Measurements from ENCODE around the gene MRGPRD.

MRGPRD gene

DNA sequence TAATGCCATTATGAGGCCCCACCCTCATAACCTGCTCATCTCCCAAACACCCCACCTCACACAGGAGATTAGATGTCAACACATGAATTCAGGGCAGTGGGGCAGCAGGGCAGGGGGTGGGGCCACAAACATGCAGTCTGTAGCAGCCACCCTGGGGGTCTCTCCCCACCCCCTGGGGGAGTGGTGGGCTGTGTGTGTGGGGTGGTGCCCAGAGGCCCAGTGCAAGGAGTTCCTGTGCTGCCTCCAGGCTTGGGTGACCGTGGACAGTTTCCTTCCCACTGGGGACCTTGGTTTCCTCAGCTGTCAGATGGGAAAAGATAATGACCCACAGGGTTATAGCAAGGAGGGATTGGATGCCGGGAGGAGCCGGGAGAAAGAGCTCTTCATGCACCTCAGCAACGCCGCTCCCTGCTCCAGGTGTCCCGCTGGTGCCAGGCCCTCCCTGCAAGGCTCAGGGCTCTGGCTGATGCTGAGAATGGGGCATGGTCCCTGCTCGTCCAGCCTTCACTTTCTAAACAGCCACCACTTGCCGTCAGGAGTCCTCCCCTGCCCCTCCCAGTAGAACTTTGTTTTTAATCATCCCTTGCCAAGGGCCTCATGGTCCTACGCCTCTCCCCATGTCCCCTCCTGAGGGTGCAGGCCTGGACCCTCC is 34.2 kb upstream of the MRGPRD start:
- H3K4me3 ChIP-seq (replicated peaks; ENCODE audit: low read depth, low read length): no peak overlapping the region
- DNase-seq (ENCODE audit: extremely low read depth, low read depth): no peak
- TF ChIP-seq, protein P1, sequence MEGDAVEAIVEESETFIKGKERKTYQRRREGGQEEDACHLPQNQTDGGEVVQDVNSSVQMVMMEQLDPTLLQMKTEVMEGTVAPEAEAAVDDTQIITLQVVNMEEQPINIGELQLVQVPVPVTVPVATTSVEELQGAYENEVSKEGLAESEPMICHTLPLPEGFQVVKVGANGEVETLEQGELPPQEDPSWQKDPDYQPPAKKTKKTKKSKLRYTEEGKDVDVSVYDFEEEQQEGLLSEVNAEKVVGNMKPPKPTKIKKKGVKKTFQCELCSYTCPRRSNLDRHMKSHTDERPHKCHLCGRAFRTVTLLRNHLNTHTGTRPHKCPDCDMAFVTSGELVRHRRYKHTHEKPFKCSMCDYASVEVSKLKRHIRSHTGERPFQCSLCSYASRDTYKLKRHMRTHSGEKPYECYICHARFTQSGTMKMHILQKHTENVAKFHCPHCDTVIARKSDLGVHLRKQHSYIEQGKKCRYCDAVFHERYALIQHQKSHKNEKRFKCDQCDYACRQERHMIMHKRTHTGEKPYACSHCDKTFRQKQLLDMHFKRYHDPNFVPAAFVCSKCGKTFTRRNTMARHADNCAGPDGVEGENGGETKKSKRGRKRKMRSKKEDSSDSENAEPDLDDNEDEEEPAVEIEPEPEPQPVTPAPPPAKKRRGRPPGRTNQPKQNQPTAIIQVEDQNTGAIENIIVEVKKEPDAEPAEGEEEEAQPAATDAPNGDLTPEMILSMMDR (IDR thresholded peaks at IDR 0.05; ENCODE audit: low read depth, low read length, missing control alignments): no peak

DNA sequence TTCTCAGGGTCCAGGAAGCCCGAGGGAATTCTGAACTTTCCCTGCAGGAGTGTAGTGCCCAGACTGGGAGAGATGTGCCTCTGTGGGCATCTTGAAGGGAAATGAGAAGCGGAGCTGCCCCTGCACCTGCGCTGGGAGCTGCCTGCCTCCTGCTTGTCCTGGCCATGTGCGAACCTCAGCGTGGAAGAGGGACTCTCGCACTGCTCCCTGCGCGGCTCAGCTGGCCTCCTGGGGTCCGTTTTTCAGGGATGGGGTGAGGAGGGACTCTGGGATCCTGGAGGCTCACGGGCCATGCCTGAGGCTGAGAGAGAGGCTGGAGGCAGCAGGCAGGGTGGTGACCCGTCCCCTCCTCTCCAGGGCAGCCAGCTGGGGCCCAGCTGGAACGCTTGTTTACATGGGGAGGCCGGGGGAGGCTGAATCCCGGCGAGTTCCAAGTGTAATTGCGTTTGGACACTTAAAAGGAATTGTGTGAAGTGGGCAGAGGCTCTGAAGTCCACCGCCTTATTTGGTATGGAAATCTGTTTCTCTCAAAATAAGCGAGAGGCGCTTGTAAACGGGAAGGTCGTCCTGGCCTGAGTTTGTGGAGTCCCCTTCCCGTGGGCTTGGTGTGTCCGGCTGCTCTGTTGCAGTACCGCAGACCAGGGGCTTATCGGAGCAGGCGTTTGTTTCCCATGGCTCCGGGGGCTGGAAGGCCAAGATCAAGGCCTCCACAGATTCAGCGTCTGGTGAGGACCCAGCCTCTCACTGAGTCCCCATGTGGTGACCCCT is 33.5 kb upstream of the MRGPRD start:
- no peak for DNase-seq (ENCODE audit: extremely low read depth, low read depth)
- TF ChIP-seq, protein P1 (IDR thresholded peaks at IDR 0.05; ENCODE audit: low read depth, low read length, missing control alignments): no peak
- H3K4me3 ChIP-seq (replicated peaks; ENCODE audit: low read depth, low read length): peak overlapping the region; percentile 74

DNA sequence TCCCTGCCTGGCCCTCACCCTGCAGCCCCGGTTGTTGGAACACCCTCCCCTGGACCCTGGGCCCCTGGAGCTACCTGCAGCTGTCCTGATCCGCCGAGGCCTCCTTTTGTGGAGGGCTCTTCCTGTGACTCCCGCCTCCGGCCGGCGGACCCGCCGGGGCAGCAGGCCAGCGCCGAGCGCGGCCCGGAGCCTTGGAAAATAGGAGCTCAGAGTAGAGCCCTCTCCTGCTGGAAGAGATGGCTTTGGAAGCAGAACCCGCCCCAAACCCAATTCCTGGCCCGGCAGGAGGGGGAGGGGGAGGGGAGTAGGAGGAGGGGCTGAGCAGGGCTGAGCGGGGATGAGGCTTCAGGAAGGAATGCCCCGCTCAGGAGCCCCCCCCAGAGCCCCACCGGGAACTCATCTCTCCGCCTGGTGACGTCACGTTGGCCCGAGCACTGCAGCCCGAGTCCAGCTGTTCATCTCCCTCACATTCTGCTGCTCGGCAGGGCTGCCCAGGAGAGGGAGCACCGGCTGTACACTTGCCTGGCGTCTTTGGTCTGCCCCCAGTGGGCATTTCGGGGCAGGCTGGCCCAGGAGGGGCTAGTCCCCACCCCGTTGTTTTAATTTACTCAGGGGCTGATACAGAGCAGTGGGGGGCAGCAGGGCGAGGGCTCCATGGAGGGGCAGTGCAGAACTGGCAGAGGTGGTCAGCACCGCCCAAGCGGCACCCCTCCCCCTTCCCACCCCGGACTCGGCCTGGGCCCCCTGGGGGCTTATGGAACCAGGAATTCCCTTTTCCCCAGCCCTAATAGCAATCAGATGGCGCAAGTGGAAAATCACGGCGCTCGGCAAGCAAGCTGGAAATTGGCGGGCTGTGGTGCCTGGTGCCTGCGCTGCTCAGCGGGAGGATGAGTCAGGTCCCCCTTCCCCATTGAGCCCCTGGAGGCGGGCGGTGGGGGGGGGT is 32.5 kb upstream of the MRGPRD start, which contains the start of gene MRGPRF:
Gene MRGPRF, minus strand, starts transcription at position 238 of the 943 bp plus-strand sequence. CDS start 3,345 bp downstream, outside the sequence.
- peak within 1 kb of the TSS; percentile 74 for H3K4me3 ChIP-seq (replicated peaks; ENCODE audit: low read depth, low read length)
- peak; percentile 86 for DNase-seq (ENCODE audit: extremely low read depth, low read depth)
- TF ChIP-seq, protein P1 (IDR thresholded peaks at IDR 0.05; ENCODE audit: low read depth, low read length, missing control alignments): peak; percentile 78

DNA sequence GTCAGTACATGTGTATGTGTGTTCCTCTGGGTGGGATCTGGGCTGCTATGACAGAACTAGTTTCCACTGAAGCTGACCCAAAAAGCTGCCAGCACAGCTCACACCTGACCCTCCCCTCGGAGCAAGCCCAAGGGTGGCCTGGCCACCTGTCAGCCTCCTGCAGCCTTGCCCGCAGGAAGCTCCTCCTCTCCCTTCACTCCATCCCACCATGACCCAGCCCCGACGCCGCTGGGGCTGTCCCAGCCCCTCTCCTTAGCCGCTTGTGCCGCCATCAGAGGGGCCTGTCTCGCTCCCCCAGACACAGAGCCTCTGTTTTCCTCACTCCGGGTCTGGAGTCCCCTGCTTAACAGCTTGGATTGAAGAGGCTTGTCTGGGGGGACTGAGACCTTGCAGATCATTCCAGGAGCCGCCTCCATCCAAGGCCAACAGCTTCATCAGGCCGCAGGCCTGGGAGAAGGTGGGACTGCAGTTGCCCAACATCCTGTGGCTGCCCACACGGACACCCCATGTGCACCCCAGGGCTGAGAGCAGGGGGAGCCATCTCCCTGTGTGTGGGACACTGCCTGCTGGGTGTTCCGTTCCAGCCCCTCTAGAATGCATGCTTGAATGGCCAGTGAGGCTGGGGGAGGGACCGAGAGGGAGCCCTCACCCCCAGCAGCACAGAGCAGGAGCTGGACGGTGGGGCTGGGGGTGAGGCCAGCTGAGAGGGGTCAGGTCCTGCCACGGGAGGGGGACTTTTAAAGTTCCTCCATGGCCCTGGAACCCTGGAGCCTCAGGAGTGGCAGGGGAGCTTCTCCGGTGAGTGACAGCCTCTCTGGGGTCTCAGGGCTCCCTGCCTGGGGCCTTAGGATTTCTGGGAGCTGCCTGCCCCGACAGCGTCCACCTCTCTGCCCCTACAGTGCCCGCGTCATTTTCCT is 31.6 kb upstream of the MRGPRD start:
- H3K4me3 ChIP-seq (replicated peaks; ENCODE audit: low read depth, low read length): peak overlapping the region; percentile 74
- TF ChIP-seq, protein P1 (IDR thresholded peaks at IDR 0.05; ENCODE audit: low read depth, low read length, missing control alignments): no peak

DNA sequence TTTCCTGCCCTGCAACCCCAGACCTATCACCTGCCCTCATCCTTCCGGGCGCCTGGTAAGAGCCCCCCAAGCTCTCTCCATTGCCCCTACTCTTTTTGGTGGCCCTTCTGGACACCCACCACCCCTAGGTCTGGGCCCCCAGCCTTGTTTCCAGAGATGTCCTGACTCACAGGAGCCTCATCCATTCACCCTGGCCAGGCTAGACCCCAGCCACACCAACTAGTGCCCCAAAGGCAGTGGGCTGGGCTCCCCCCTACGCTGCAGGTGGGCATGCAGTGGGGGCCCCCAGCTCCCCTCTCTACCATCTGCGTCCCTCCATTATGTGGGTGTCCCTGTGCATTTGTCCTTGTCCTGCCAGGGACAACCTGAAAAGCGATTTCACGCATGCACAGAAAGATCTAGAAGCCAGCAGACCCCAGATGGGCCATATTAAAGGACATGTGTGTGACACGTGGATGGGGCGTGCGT is 30.9 kb upstream of the MRGPRD start:
- TF ChIP-seq, protein P1 (IDR thresholded peaks at IDR 0.05; ENCODE audit: low read depth, low read length, missing control alignments): no peak
- peak overlapping the region; percentile 74 for H3K4me3 ChIP-seq (replicated peaks; ENCODE audit: low read depth, low read length)
- no peak for DNase-seq (ENCODE audit: extremely low read depth, low read depth)

More for the DNA sequence above, 31.6 kb upstream of the MRGPRD start:
- peak; percentile 55 for DNase-seq (ENCODE audit: extremely low read depth, low read depth)
